A549 (cell line): ENCODE results near the gene DOK5.

Source experiments
- CEBPB ChIP-seq, 2 experiments: fragments of >200 bp in 1 of 2; sonication (Bioruptor Twin) in 1 of 2; formaldehyde crosslinking in 1 of 2; IDR thresholded peaks; 2 replicates each; pipeline ENCODE4 v1.6.1; 2012 to 2016
- HDAC2 ChIP-seq: fragments of 200-600 bp; sonication (generic); IDR thresholded peaks from 2 replicates; pipeline ENCODE4 v1.6.1; 2016
- TF ChIP-seq, protein P1 (sequence below): fragments of >200 bp; sonication (Bioruptor Twin); formaldehyde crosslinking; IDR thresholded peaks from 3 replicates; pipeline ENCODE4 v1.5.1; 2016

DNA sequence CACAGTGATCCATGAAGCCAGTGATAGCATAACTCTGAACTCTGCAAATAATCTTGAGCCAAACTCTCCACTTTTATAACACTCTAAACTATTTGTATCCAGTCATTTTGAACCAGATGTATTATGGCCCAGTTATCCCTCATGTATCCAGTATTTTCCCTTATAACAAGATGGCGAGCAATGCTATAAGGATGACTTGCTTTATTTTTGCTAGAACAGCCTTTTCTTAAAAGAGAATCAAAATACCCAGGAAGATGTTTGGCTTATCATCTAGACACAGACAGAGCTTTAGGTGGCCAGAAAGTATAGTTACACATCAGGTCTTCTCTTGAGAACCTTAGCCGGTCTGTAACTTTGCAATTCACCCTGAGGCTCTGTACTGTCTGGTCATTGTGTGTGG is 81.0 kb downstream of the DOK5 start:
- TF ChIP-seq, protein P1, sequence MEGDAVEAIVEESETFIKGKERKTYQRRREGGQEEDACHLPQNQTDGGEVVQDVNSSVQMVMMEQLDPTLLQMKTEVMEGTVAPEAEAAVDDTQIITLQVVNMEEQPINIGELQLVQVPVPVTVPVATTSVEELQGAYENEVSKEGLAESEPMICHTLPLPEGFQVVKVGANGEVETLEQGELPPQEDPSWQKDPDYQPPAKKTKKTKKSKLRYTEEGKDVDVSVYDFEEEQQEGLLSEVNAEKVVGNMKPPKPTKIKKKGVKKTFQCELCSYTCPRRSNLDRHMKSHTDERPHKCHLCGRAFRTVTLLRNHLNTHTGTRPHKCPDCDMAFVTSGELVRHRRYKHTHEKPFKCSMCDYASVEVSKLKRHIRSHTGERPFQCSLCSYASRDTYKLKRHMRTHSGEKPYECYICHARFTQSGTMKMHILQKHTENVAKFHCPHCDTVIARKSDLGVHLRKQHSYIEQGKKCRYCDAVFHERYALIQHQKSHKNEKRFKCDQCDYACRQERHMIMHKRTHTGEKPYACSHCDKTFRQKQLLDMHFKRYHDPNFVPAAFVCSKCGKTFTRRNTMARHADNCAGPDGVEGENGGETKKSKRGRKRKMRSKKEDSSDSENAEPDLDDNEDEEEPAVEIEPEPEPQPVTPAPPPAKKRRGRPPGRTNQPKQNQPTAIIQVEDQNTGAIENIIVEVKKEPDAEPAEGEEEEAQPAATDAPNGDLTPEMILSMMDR = no peak
- TF ChIP-seq HDAC2 (no peak), CEBPB (IDR thresholded peaks at IDR 0.05) (no peak)
